H1 (cell line): ENCODE measurements around the gene STAG1. TPM values are rescaled to one million over a fixed set of nuclear protein-coding genes. Genes with fewer than 3 reads are reported as not detected.

Experiments used
- CTCF ChIA-PET: fragments of 300-600 bp; sonication (Branson Sonifier 250); formaldehyde crosslinking; loops from one replicate; lab custom pipeline; 2021; ENCODE audit not compliant: partially characterized antibody; lab: Charles Lee
- POLR2A ChIA-PET: fragments of 300-600 bp; sonication (Branson Sonifier 250); formaldehyde crosslinking; loops from one replicate; lab custom pipeline; 2021; ENCODE audit warnings: inconsistent platforms; ENCODE audit not compliant: partially characterized antibody; lab: Charles Lee
- DNase-seq, 2 experiments: peaks; one replicate each; pipeline versions ENCODE4 v3.0.0 to v3.0.0-alpha.2; 2010 to 2022; ENCODE audit warnings: low spot score in 2 of 2, low read depth in 1 of 2, mixed read lengths in 1 of 2
- FAIRE-seq: peaks from 2 replicates; lab custom pipeline; 2011; peaks lifted over from hg19 to GRCh38; lab: Jason Lieb, UNC
- H2AFZ ChIP-seq: 2 replicates; pipeline ENCODE4 v1.8.1; 2012; ENCODE audit warnings: low read length, inconsistent platforms
- H2AK5ac ChIP-seq: 2 replicates; pipeline ENCODE4 v1.6.1; 2013; ENCODE audit warnings: low read depth, low read length
- H2BK120ac ChIP-seq: replicated peaks from 2 replicates; pipeline ENCODE3; 2013; ENCODE audit warnings: low read depth, low read length, inconsistent platforms
- H2BK12ac ChIP-seq: 2 replicates; pipeline ENCODE4 v1.6.1; 2013; ENCODE audit warnings: low read depth, low read length
- H2BK15ac ChIP-seq: 2 replicates; pipeline ENCODE4 v1.6.1; 2013; ENCODE audit warnings: low read length
- H2BK20ac ChIP-seq: 2 replicates; pipeline ENCODE4 v1.6.1; 2013; ENCODE audit warnings: low read length
- H2BK5ac ChIP-seq: 2 replicates; pipeline ENCODE4 v1.6.1; 2013; ENCODE audit warnings: low read depth, low read length
- H3K14ac ChIP-seq: 2 replicates; pipeline ENCODE4 v1.6.1; 2013; ENCODE audit warnings: inconsistent platforms; ENCODE audit not compliant: insufficient read length
- H3K18ac ChIP-seq: 2 replicates; pipeline ENCODE4 v1.6.1; 2013; ENCODE audit warnings: low read length; ENCODE audit errors: extremely low read depth
- H3K23ac ChIP-seq: 2 replicates; pipeline ENCODE4 v1.6.1; 2013; ENCODE audit warnings: inconsistent platforms; ENCODE audit not compliant: insufficient read length
- H3K23me2 ChIP-seq: 2 replicates; pipeline ENCODE4 v1.6.1; 2013; ENCODE audit warnings: low read depth, low read length
- H3K27ac ChIP-seq: 2 replicates; pipeline ENCODE4 v1.6.1; 2011; ENCODE audit warnings: low read depth, low read length, inconsistent platforms
- H3K27me3 ChIP-seq, 4 experiments: replicated peaks in 1 of 4; 1 replicate in 1 of 4; 2 replicates in 3 of 4; pipeline versions ENCODE4 v1.6.1 to v1.8.1; 2011 to 2013; ENCODE audit warnings: low read length in 3 of 4, mild to moderate bottlenecking in 3 of 4, inconsistent platforms in 2 of 4, mixed read lengths in 2 of 4, moderate library complexity in 1 of 4; ENCODE audit not compliant: control insufficient read depth in 3 of 4, insufficient read depth in 3 of 4; ENCODE audit errors: extremely low read depth in 1 of 4
- H3K36me3 ChIP-seq, 4 experiments: 2 replicates each; pipeline versions ENCODE4 v1.6.1 to v1.8.1; 2011 to 2013; ENCODE audit warnings: mild to moderate bottlenecking in 4 of 4, low read length in 3 of 4, moderate library complexity in 2 of 4, control low read depth in 1 of 4, inconsistent platforms in 1 of 4; ENCODE audit not compliant: insufficient read depth in 4 of 4, control insufficient read depth in 2 of 4
- H3K4ac ChIP-seq: replicated peaks from 2 replicates; pipeline ENCODE3; 2013; ENCODE audit warnings: low read length, low read depth, mixed read lengths, inconsistent platforms; ENCODE audit not compliant: insufficient read length
- H3K4me1 ChIP-seq, 4 experiments: replicated peaks in 1 of 4; 1 replicate in 1 of 4; 2 replicates in 3 of 4; pipeline versions ENCODE4 v1.6.1 to v1.8.1; 2011 to 2013; ENCODE audit warnings: low read length in 3 of 4, inconsistent platforms in 2 of 4, mixed read lengths in 1 of 4; ENCODE audit not compliant: insufficient read depth in 4 of 4, control insufficient read depth in 3 of 4
- H3K4me2 ChIP-seq, 2 experiments: 2 replicates each; pipeline versions ENCODE4 v1.6.1 to v1.8.1; 2011 to 2013; ENCODE audit warnings: low read depth in 2 of 2, low read length in 2 of 2, control low read depth in 1 of 2, inconsistent platforms in 1 of 2, mild to moderate bottlenecking in 1 of 2; ENCODE audit not compliant: insufficient read depth in 1 of 2
- H3K4me3 ChIP-seq, 4 experiments: fragments of 200-600, 300-600 bp in 1 of 4; sonication (generic), shearing (Covaris generic), sonication (Bioruptor Twin) in 1 of 4; 2 replicates each; pipeline versions ENCODE4 v1.5.1 to v1.8.1; 2011 to 2016; ENCODE audit warnings: low read length in 4 of 4, low read depth in 3 of 4, control low read depth in 2 of 4, inconsistent platforms in 2 of 4, mild to moderate bottlenecking in 2 of 4, mixed read lengths in 1 of 4, moderate library complexity in 1 of 4; ENCODE audit not compliant: insufficient read depth in 2 of 4; ENCODE audit errors: extremely low read depth in 1 of 4
- H3K56ac ChIP-seq: replicated peaks from 2 replicates; pipeline ENCODE3; 2013; ENCODE audit warnings: low read depth, mild to moderate bottlenecking, mixed read lengths, low read length, inconsistent platforms; ENCODE audit not compliant: insufficient read length
- H3K79me1 ChIP-seq: 2 replicates; pipeline ENCODE4 v1.6.1; 2013; ENCODE audit warnings: low read depth, low read length, control low read depth
- H3K79me2 ChIP-seq, 2 experiments: 2 replicates each; pipeline versions ENCODE4 v1.6.1 to v1.8.1; 2012 to 2013; ENCODE audit warnings: low read length in 2 of 2, mild to moderate bottlenecking in 2 of 2, inconsistent platforms in 1 of 2; ENCODE audit not compliant: insufficient read depth in 2 of 2, control insufficient read depth in 1 of 2
- H3K9ac ChIP-seq, 4 experiments: replicated peaks in 1 of 4; 1 replicate in 1 of 4; 2 replicates in 3 of 4; pipeline versions ENCODE4 v1.6.1 to v1.8.1; 2011 to 2013; ENCODE audit warnings: low read depth in 3 of 4, low read length in 3 of 4, control low read depth in 2 of 4, mild to moderate bottlenecking in 2 of 4, moderate library complexity in 2 of 4, inconsistent platforms in 1 of 4; ENCODE audit errors: extremely low read depth in 1 of 4
- H3K9me3 ChIP-seq, 2 experiments: 2 replicates each; pipeline versions ENCODE4 v1.6.1 to v1.8.1; 2012 to 2013; ENCODE audit warnings: mild to moderate bottlenecking in 2 of 2, moderate library complexity in 2 of 2, control low read depth in 1 of 2, inconsistent platforms in 1 of 2, low read depth in 1 of 2, low read length in 1 of 2, mixed read lengths in 1 of 2; ENCODE audit not compliant: insufficient read depth in 2 of 2
- H4K20me1 ChIP-seq, 2 experiments: replicated peaks in 1 of 2; 2 replicates each; pipeline versions ENCODE3 to v1.8.1; 2011 to 2013; ENCODE audit warnings: inconsistent platforms in 2 of 2, low read length in 2 of 2, mild to moderate bottlenecking in 1 of 2; ENCODE audit not compliant: insufficient read depth in 2 of 2, control insufficient read depth in 1 of 2
- H4K5ac ChIP-seq: 2 replicates; pipeline ENCODE4 v1.6.1; 2013; ENCODE audit warnings: low read length, low read depth, mixed read lengths, inconsistent platforms; ENCODE audit not compliant: insufficient read length
- H4K8ac ChIP-seq: 2 replicates; pipeline ENCODE4 v1.8.0; 2013; ENCODE audit warnings: mild to moderate bottlenecking, moderate library complexity, low read length, inconsistent platforms; ENCODE audit not compliant: insufficient read depth; ENCODE audit errors: extremely low read depth
- H4K91ac ChIP-seq: replicated peaks from 2 replicates; pipeline ENCODE3; 2013; ENCODE audit warnings: low read length, mixed read lengths, inconsistent platforms; ENCODE audit not compliant: insufficient read length
- CEBPB ChIP-seq: IDR thresholded peaks from 2 replicates; pipeline ENCODE4 v1.6.1; 2012; ENCODE audit warnings: low read depth, low read length
- CHD1 ChIP-seq: IDR thresholded peaks from 2 replicates; pipeline ENCODE4 v1.6.1; 2012; ENCODE audit warnings: low read depth, low read length, improper control_type of control experiment
- CHD2 ChIP-seq: IDR thresholded peaks from 2 replicates; pipeline ENCODE4 v1.6.1; 2012; ENCODE audit warnings: low read length, improper control_type of control experiment
- EP300 ChIP-seq, 2 experiments: IDR thresholded peaks; 1 replicate in 1 of 2; 2 replicates in 1 of 2; pipeline ENCODE4 v1.6.1; 2011 to 2012; ENCODE audit warnings: low read depth in 2 of 2, low read length in 2 of 2, mild to moderate bottlenecking in 2 of 2, borderline replicate concordance in 1 of 2, inconsistent platforms in 1 of 2, moderate library complexity in 1 of 2
- POLR2AphosphoS5 ChIP-seq: IDR thresholded peaks from 2 replicates; pipeline ENCODE4 v1.6.1; 2011; ENCODE audit warnings: low read depth, low read length
- RAD21 ChIP-seq, 2 experiments: IDR thresholded peaks in 1 of 2; conservative IDR thresholded peaks in 1 of 2; 2 replicates each; pipeline ENCODE4 v1.6.1; 2011; ENCODE audit warnings: low read depth in 2 of 2, low read length in 2 of 2, improper control_type of control experiment in 1 of 2, inconsistent platforms in 1 of 2, mild to moderate bottlenecking in 1 of 2, moderate library complexity in 1 of 2
- RBBP5 ChIP-seq: IDR thresholded peaks from 2 replicates; pipeline ENCODE4 v1.7.1; 2012; ENCODE audit warnings: low read depth, mild to moderate bottlenecking, inconsistent platforms, low read length, moderate library complexity, borderline replicate concordance
- SP4 ChIP-seq: IDR thresholded peaks from 2 replicates; pipeline ENCODE4 v1.6.1; 2012; ENCODE audit warnings: low read length, inconsistent platforms
- ZNF274 ChIP-seq: IDR thresholded peaks from 2 replicates; pipeline ENCODE4 v1.7.0; 2012; ENCODE audit warnings: low read length, borderline replicate concordance; ENCODE audit errors: extremely low read depth
- WGBS, 2 experiments: shearing (Covaris generic) in 1 of 2; methylation state at CpG; one replicate each; pipeline versions ENCODE4 v1.1.6 to v1.1.7; 2013 to 2015; ENCODE audit warnings: low lambda C conversion rate in 2 of 2, mixed read lengths in 2 of 2, inconsistent platforms in 1 of 2, low coverage in 1 of 2, missing lambda C conversion rate in 1 of 2; ENCODE audit not compliant: insufficient replicate concordance in 2 of 2, insufficient coverage in 1 of 2, insufficient read length in 1 of 2; ENCODE audit errors: extremely low coverage in 1 of 2, missing lambda C conversion rate in 1 of 2; 5-methylcytosine and 5-hydroxymethylcytosine counted together
- polyA plus RNA-seq, 7 experiments: library from polyadenylated mRNA; depleted of rRNA in 3 of 7; stranded (reverse) in 5 of 7; unstranded in 2 of 7; fragments of >200 nt in 5 of 7; fragments of 200-250 nt in 2 of 7; gene quantifications; 1 replicate in 5 of 7; 2 replicates in 1 of 7; 4 replicates in 1 of 7; pipeline versions ENCODE4 v1.2.1 to v1.2.3, GENCODE V29; 2011 to 2013; ENCODE audit warnings: missing spikeins in 2 of 7, mixed read lengths in 2 of 7
- total RNA-seq: library from RNA; stranded (reverse); fragmentation: NEBNext Ultra II Directional; extraction: Animal tissue kit (Norgen Biotek cat#: 25700); gene quantifications from 2 replicates; pipeline ENCODE4 v1.2.1, GENCODE V29; 2021

The STAG1 gene
- total and polyA plus RNA-seq, 2 of the 8 experiments (the other 6 are each of a cell fraction or from before 2014, with no cell fraction given): 4.6 to 23.4 TPM

DNA sequence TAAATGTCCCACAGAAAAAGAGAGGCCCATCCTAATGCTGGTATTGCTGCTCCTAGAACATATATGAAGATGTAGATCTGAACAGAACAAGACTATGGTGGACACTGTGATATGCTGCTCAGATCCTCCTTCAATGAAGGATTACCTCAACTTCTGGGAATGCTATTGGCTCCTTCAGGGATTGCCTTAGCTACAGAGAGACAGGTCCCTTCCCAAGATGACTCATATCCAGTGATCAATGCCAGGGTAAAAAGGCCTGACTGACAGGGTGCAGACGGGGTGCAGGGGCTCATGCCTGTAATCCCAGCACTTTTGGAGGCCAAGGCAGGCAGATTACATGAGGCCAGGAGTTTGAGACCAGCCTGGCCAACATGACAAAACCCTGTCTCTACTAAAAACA is 20.5 kb upstream of the STAG1 start:
- Histone ChIP-seq H3K4me2 (no peak overlapping the region), H4K5ac (no peak overlapping the region), H2BK120ac (no peak overlapping the region), H4K91ac (no peak overlapping the region), H3K36me3 (no peaks in the 10 kb centered on the region), H2AFZ (no peak overlapping the region), H3K79me1 (no peaks in the 10 kb centered on the region), H3K23me2 (no peaks in the 10 kb centered on the region), H3K9ac (no peak overlapping the region), H3K56ac (no peak overlapping the region), H3K27ac (no peak overlapping the region), H3K4me1 (no peaks in the 10 kb centered on the region), H2BK5ac (no peak overlapping the region), H2BK15ac (no peak overlapping the region), H4K20me1 (no peaks in the 10 kb centered on the region), H3K4me3 (no peak overlapping the region), H3K4ac (no peak overlapping the region), H2BK12ac (no peak overlapping the region), H3K14ac (no peak overlapping the region), H4K8ac (no peak overlapping the region), H2AK5ac (no peak overlapping the region), H2BK20ac (no peak overlapping the region), H3K79me2 (no peaks in the 10 kb centered on the region), H3K27me3 (no peaks in the 10 kb centered on the region), H3K9me3 (no peaks in the 10 kb centered on the region), H3K18ac (no peak overlapping the region), H3K23ac (no peak overlapping the region)
- TF ChIP-seq EP300 (IDR thresholded peaks at IDR 0.05; ENCODE audit: borderline replicate concordance in 1 of 2, low read depth in 2 of 2, low read length in 2 of 2) (no peak), ZNF274 (no peak), RBBP5 (no peak), CHD1 (no peak), CEBPB (no peak), CHD2 (no peak), POLR2AphosphoS5 (no peak), SP4 (no peak), RAD21 (IDR thresholded peaks at IDR 0.05 in 1 of 2, conservative IDR thresholded peaks at IDR 0.05 in 1 of 2; ENCODE audit: low read depth in 2 of 2, low read length in 2 of 2) (no peak)
- POLR2A ChIA-PET: interaction anchor here (0.7 kb wide), 1 partner anchor 20 kb away, joined by 3 read pairs; no protein-coding TSS in a partner anchor
- CTCF ChIA-PET: interaction anchor here (0.8 to 1.6 kb wide), 3 partner anchors 12 to 241 kb away, joined by 3 to 4 read pairs (median 3); no protein-coding TSS in a partner anchor
- FAIRE-seq (no peak), DNase-seq (no peak)
- WGBS, 2 experiments: 75% methylated on average over 1 of the region's 1 CpG; no CpG with 5 or more reads in 1 of the 2 experiments
